Activated CD4-positive, alpha-beta T cell treated with anti-CD3 and anti-CD28 coated beads for 36 hours (primary cell): ENCODE results near the gene TMEM171. TPM values are rescaled to one million over a fixed set of nuclear protein-coding genes. Genes with fewer than 3 reads are reported as not detected.

Experiments
- ATAC-seq: fragments of 200-7000 bp; cut with Tn5 transposase; one replicate; pipeline ENCODE4 v1.10.0; 2021; ENCODE audit warnings: mild to moderate bottlenecking, moderate library complexity
- CTCF ChIA-PET: fragments of 350-600 bp; sonication (Branson Sonifier 250); formaldehyde crosslinking; loops from one replicate; lab custom pipeline; 2021; ENCODE audit warnings: antibody characterized with exemption; lab: Charles Lee
- POLR2A ChIA-PET: fragments of 350-600 bp; sonication (Branson Sonifier 250); formaldehyde crosslinking; loops from one replicate; lab custom pipeline; 2021; ENCODE audit warnings: antibody characterized with exemption, inconsistent platforms; lab: Charles Lee
- DNase-seq: peaks from one replicate; pipeline ENCODE4 v3.0.0-alpha.2; 2020
- H3K27ac Mint-ChIP-seq: one replicate; pipeline ENCODE4 v1.8.0; 2021; ENCODE audit warnings: mixed read lengths
- H3K27me3 Mint-ChIP-seq: one replicate; pipeline ENCODE4 v1.8.0; 2021; ENCODE audit warnings: mixed read lengths
- H3K36me3 Mint-ChIP-seq: one replicate; pipeline ENCODE4 v1.8.0; 2021; ENCODE audit warnings: low read depth, mixed read lengths
- H3K4me1 Mint-ChIP-seq: one replicate; pipeline ENCODE4 v1.8.0; 2021; ENCODE audit warnings: mixed read lengths
- H3K4me3 Mint-ChIP-seq: one replicate; pipeline ENCODE4 v1.8.0; 2021; ENCODE audit warnings: mild to moderate bottlenecking, moderate library complexity, mixed read lengths
- H3K9me3 Mint-ChIP-seq: one replicate; pipeline ENCODE4 v1.8.0; 2021; ENCODE audit warnings: low read depth, mixed read lengths
- intact Hi-C, 2 experiments: fragments of 100-400 bp; cut with DNase I in 1 of 2; cut with micrococcal nuclease in 1 of 2; formaldehyde crosslinking; loops; one replicate each; pipeline versions ENCODE4 v1.14.2 to v1.15.1; 2022 to 2024; cut with DNase I, micrococcal nuclease
- total RNA-seq, 2 experiments: library from RNA; stranded (reverse); gene quantifications; one replicate each; pipeline ENCODE4 v1.2.3, GENCODE V29; 2021

TMEM171 gene
- total RNA-seq, 2 experiments from 2014 or later, result not detected

- no peak overlapping the region for H3K27ac Mint-ChIP-seq
- no peak overlapping the region for H3K4me3 Mint-ChIP-seq
- ChIA-PET POLR2A (no interaction called here), CTCF (interaction anchor here (0.9 kb wide), 1 partner anchor 13 kb away, joined by 3 read pairs; no protein-coding TSS in a partner anchor)
- DNase-seq (no peak), ATAC-seq (no peak)
- no peaks in the 10 kb centered on the region for H3K36me3 Mint-ChIP-seq
- intact Hi-C loops, result no loop called here
- H3K4me1 Mint-ChIP-seq, result no peaks in the 10 kb centered on the region
- H3K27me3 Mint-ChIP-seq, result peaks cover 58% of the 10 kb centered on the region
- H3K9me3 Mint-ChIP-seq, result no peaks in the 10 kb centered on the region
Observed at GRCh38 chr5:73137563-73138530, 17.5 kb downstream of the TMEM171 start.

- H3K4me1 Mint-ChIP-seq, result no peaks in the 10 kb centered on the region
- no peaks in the 10 kb centered on the region for H3K9me3 Mint-ChIP-seq
- no peaks in the 10 kb centered on the region for H3K36me3 Mint-ChIP-seq
- no peak overlapping the region for H3K4me3 Mint-ChIP-seq
- H3K27me3 Mint-ChIP-seq, result peaks cover 67% of the 10 kb centered on the region
- intact Hi-C loops, result no loop called here
- ChIA-PET POLR2A (no interaction called here), CTCF (interaction anchor here (0.6 kb wide), 1 partner anchor 69 kb away, joined by 3 read pairs; no protein-coding TSS in a partner anchor)
- H3K27ac Mint-ChIP-seq, result no peak overlapping the region
- DNase-seq (no peak), ATAC-seq (no peak)
Observed at GRCh38 chr5:73139485-73139884, 19.1 kb downstream of the TMEM171 start.

- no peak overlapping the region for H3K27ac Mint-ChIP-seq
- H3K9me3 Mint-ChIP-seq, result no peaks in the 10 kb centered on the region
- peaks cover 63% of the 10 kb centered on the region for H3K27me3 Mint-ChIP-seq
- intact Hi-C loops, result no loop called here
- POLR2A ChIA-PET, result interaction anchor here (0.6 kb wide), 1 partner anchor 857 kb away, joined by 4 read pairs; no protein-coding TSS in a partner anchor
- DNase-seq (no peak), ATAC-seq (no peak)
- no peaks in the 10 kb centered on the region for H3K4me1 Mint-ChIP-seq
- CTCF ChIA-PET, result no interaction called here
- no peak overlapping the region for H3K4me3 Mint-ChIP-seq
- no peaks in the 10 kb centered on the region for H3K36me3 Mint-ChIP-seq
Observed at GRCh38 chr5:73140801-73141200, 20.4 kb downstream of the TMEM171 start.

- ChIA-PET POLR2A (no interaction called here), CTCF (no interaction called here)
- Mint-ChIP-seq H3K4me1 (no peaks in the 10 kb centered on the region), H3K4me3 (no peak overlapping the region), H3K27ac (no peak overlapping the region), H3K27me3 (peaks cover 67% of the 10 kb centered on the region), H3K9me3 (no peaks in the 10 kb centered on the region), H3K36me3 (no peaks in the 10 kb centered on the region)
- no peak for ATAC-seq
- intact Hi-C loops, result no loop called here
- DNase-seq, result no peak
Observed at GRCh38 chr5:73142035-73142434, 21.7 kb downstream of the TMEM171 start.

- ChIA-PET CTCF (interaction anchor here (0.7 to 1.1 kb wide), 3 partner anchors 16 to 59 kb away, joined by 3 read pairs; no protein-coding TSS in a partner anchor), POLR2A (no interaction called here)
- no peak for DNase-seq
- ATAC-seq, result no peak
- no peaks in the 10 kb centered on the region for H3K9me3 Mint-ChIP-seq
- intact Hi-C loops, result no loop called here
- H3K4me1 Mint-ChIP-seq, result no peaks in the 10 kb centered on the region
- H3K27ac Mint-ChIP-seq, result no peak overlapping the region
- peaks cover 68% of the 10 kb centered on the region for H3K27me3 Mint-ChIP-seq
- H3K4me3 Mint-ChIP-seq, result no peak overlapping the region
- no peaks in the 10 kb centered on the region for H3K36me3 Mint-ChIP-seq
Observed at GRCh38 chr5:73143716-73144115, 23.3 kb downstream of the TMEM171 start.

- no peak for ATAC-seq
- H3K27ac Mint-ChIP-seq, result no peak overlapping the region
- DNase-seq, result no peak
- H3K27me3 Mint-ChIP-seq, result peaks cover 75% of the 10 kb centered on the region
- no peak overlapping the region for H3K4me3 Mint-ChIP-seq
- intact Hi-C loops, result no loop called here
- ChIA-PET CTCF (interaction anchor here (0.6 kb wide), 1 partner anchor 381 kb away, joined by 3 read pairs; no protein-coding TSS in a partner anchor), POLR2A (no interaction called here)
- no peaks in the 10 kb centered on the region for H3K4me1 Mint-ChIP-seq
- H3K36me3 Mint-ChIP-seq, result no peaks in the 10 kb centered on the region
- no peaks in the 10 kb centered on the region for H3K9me3 Mint-ChIP-seq
Observed at GRCh38 chr5:73149540-73149939, 29.2 kb downstream of the TMEM171 start.

GRCh38 chr5:73150876-73151275 is 30.5 kb downstream of the TMEM171 start:
- ATAC-seq (no peak), DNase-seq (no peak)
- ChIA-PET POLR2A (no interaction called here), CTCF (interaction anchor here (0.9 kb wide), 1 partner anchor 13 kb away, joined by 3 read pairs; no protein-coding TSS in a partner anchor)
- H3K27ac Mint-ChIP-seq, result no peak overlapping the region
- intact Hi-C loops, result no loop called here
- H3K4me3 Mint-ChIP-seq, result no peak overlapping the region
- no peaks in the 10 kb centered on the region for H3K36me3 Mint-ChIP-seq
- peaks cover 77% of the 10 kb centered on the region for H3K27me3 Mint-ChIP-seq
- H3K9me3 Mint-ChIP-seq, result no peaks in the 10 kb centered on the region
- no peaks in the 10 kb centered on the region for H3K4me1 Mint-ChIP-seq

GRCh38 chr5:73151766-73152410 is 31.5 kb downstream of the TMEM171 start:
- intact Hi-C loops, result no loop called here
- DNase-seq (no peak), ATAC-seq (no peak)
- peaks cover 76% of the 10 kb centered on the region for H3K27me3 Mint-ChIP-seq
- POLR2A ChIA-PET, result no interaction called here
- no peaks in the 10 kb centered on the region for H3K4me1 Mint-ChIP-seq
- no peak overlapping the region for H3K4me3 Mint-ChIP-seq
- H3K36me3 Mint-ChIP-seq, result no peaks in the 10 kb centered on the region
- CTCF ChIA-PET, result no interaction called here
- no peaks in the 10 kb centered on the region for H3K9me3 Mint-ChIP-seq
- no peak overlapping the region for H3K27ac Mint-ChIP-seq

- CTCF ChIA-PET, result no interaction called here
Observed at GRCh38 chr5:73152411-73153388, 32.3 kb downstream of the TMEM171 start.

GRCh38 chr5:73153513-73153912 is 33.1 kb downstream of the TMEM171 start:
- ChIA-PET POLR2A (no interaction called here), CTCF (no interaction called here)
- ATAC-seq (no peak), DNase-seq (no peak)
- intact Hi-C loops, result no loop called here
- no peaks in the 10 kb centered on the region for H3K9me3 Mint-ChIP-seq
- no peaks in the 10 kb centered on the region for H3K36me3 Mint-ChIP-seq
- no peak overlapping the region for H3K27ac Mint-ChIP-seq
- peaks cover 80% of the 10 kb centered on the region for H3K27me3 Mint-ChIP-seq
- H3K4me3 Mint-ChIP-seq, result no peak overlapping the region
- H3K4me1 Mint-ChIP-seq, result peaks cover 5% of the 10 kb centered on the region

More at GRCh38 chr5:73152411-73153388, 32.3 kb downstream of the TMEM171 start:
- POLR2A ChIA-PET, result no interaction called here
- H3K27ac Mint-ChIP-seq, result no peak overlapping the region
- H3K4me3 Mint-ChIP-seq, result no peak overlapping the region
- H3K27me3 Mint-ChIP-seq, result peaks cover 76% of the 10 kb centered on the region
- no peaks in the 10 kb centered on the region for H3K9me3 Mint-ChIP-seq
- intact Hi-C loops, result no loop called here
- ATAC-seq (no peak), DNase-seq (no peak)
- no peaks in the 10 kb centered on the region for H3K4me1 Mint-ChIP-seq
- no peaks in the 10 kb centered on the region for H3K36me3 Mint-ChIP-seq
